Measurements from ENCODE around the gene CACNA2D4.

The CACNA2D4 gene

GRCh38 chr12:1811948-1812291 lies 106.5 kb downstream of the CACNA2D4 start:
- no peaks in the 10 kb centered on the region for H3K9me3 ChIP-seq
- H3K27ac ChIP-seq, result no peak overlapping the region
- no peak for DNase-seq
- TF ChIP-seq CTCF (IDR thresholded peaks at IDR 0.05), result no peak
- no peaks in the 10 kb centered on the region for H3K4me1 ChIP-seq
- H3K4me3 ChIP-seq, result no peak overlapping the region
- H3K36me3 ChIP-seq, result no peaks in the 10 kb centered on the region
- no peaks in the 10 kb centered on the region for H3K27me3 ChIP-seq
- intact Hi-C loops (cut with DNase I; ENCODE audit: low total_unique reads), result loop anchor here (10.0 kb wide), 1 partner anchor 103 kb away; the partner anchor contains the start of gene CACNA2D4

GRCh38 chr12:1811281-1811947 lies 107.0 kb downstream of the CACNA2D4 start:
- no peak overlapping the region for H3K4me3 ChIP-seq
- H3K9me3 ChIP-seq, result no peaks in the 10 kb centered on the region

GRCh38 chr12:1810931-1811280 lies 107.5 kb downstream of the CACNA2D4 start:
- no peak for DNase-seq
- no peak for TF ChIP-seq CTCF (IDR thresholded peaks at IDR 0.05)
- intact Hi-C loops (cut with DNase I; ENCODE audit: low total_unique reads), result loop anchor here (10.0 kb wide), 1 partner anchor 104 kb away; the partner anchor contains the start of gene CACNA2D4
- Histone ChIP-seq H3K4me3 (no peak overlapping the region), H3K27me3 (no peaks in the 10 kb centered on the region), H3K4me1 (no peaks in the 10 kb centered on the region), H3K9me3 (no peaks in the 10 kb centered on the region), H3K27ac (no peak overlapping the region), H3K36me3 (no peaks in the 10 kb centered on the region)

More at GRCh38 chr12:1811281-1811947, 107.0 kb downstream of the CACNA2D4 start:
- no peak for DNase-seq
- intact Hi-C loops (cut with DNase I; ENCODE audit: low total_unique reads), result loop anchor here (10.0 kb wide), 1 partner anchor 103 kb away; the partner anchor contains the start of gene CACNA2D4
- TF ChIP-seq CTCF (IDR thresholded peaks at IDR 0.05), result no peak
- H3K27me3 ChIP-seq, result no peaks in the 10 kb centered on the region
- no peak overlapping the region for H3K27ac ChIP-seq
- H3K4me1 ChIP-seq, result no peaks in the 10 kb centered on the region
- H3K36me3 ChIP-seq, result no peaks in the 10 kb centered on the region

GRCh38 chr12:1810201-1810930 lies 108.1 kb downstream of the CACNA2D4 start:
- H3K36me3 ChIP-seq, result no peaks in the 10 kb centered on the region
- no peak for TF ChIP-seq CTCF (IDR thresholded peaks at IDR 0.05)
- DNase-seq, result no peak
- no peaks in the 10 kb centered on the region for H3K4me1 ChIP-seq
- H3K27ac ChIP-seq, result no peak overlapping the region
- intact Hi-C loops (cut with DNase I; ENCODE audit: low total_unique reads), result loop anchor here (10.0 kb wide), 1 partner anchor 104 kb away; the partner anchor contains the start of gene CACNA2D4
- no peak overlapping the region for H3K4me3 ChIP-seq
- no peaks in the 10 kb centered on the region for H3K9me3 ChIP-seq
- H3K27me3 ChIP-seq, result no peaks in the 10 kb centered on the region

- TF ChIP-seq CTCF (IDR thresholded peaks at IDR 0.05), result no peak
- Histone ChIP-seq H3K4me1 (no peaks in the 10 kb centered on the region), H3K36me3 (no peaks in the 10 kb centered on the region), H3K27me3 (no peaks in the 10 kb centered on the region), H3K27ac (no peak overlapping the region), H3K9me3 (no peaks in the 10 kb centered on the region), H3K4me3 (no peak overlapping the region)
- no peak for DNase-seq
- intact Hi-C loops (cut with DNase I; ENCODE audit: low total_unique reads), result loop anchor here (10.0 kb wide), 2 partner anchors 105 to 775 kb away; partner anchors contain the start of gene CACNA2D4
Observed at GRCh38 chr12:1809591-1810190, 108.8 kb downstream of the CACNA2D4 start.
